Heart right ventricle (tissue), 16 donors: ENCODE results near the gene NANOG. TPM values are rescaled to one million over a fixed set of nuclear protein-coding genes. Genes with fewer than 3 reads are reported as not detected.
"Not testable (repeated sequence)": the region's sequence is repeated elsewhere in the genome, so short reads cannot be mapped to it uniquely, and the experiment has no call there.

Source experiments
- ATAC-seq, 8 donors: fragments of 200-7000 bp; cut with Tn5 transposase; one replicate each; pipeline ENCODE4 v1.9.1; 2020; ENCODE audit warnings: mild to moderate bottlenecking in 8 of 8, moderate library complexity in 8 of 8, moderate number of reproducible peaks in 1 of 8
- DNase-seq, 2 donors: peaks; one replicate each; pipeline ENCODE4 v3.0.0-alpha.2; 2020
- H3K27ac ChIP-seq, 10 donors: fragments of 200-600 bp; sonication (generic) in 2 of 10; one replicate each; pipeline versions ENCODE4 v1.5.0 to v1.8.0; 2020 to 2022; ENCODE audit warnings: mild to moderate bottlenecking in 3 of 10
- H3K27me3 ChIP-seq, 7 donors: fragments of 200-600 bp; one replicate each; pipeline ENCODE4 v1.8.0; 2021 to 2022; ENCODE audit warnings: mild to moderate bottlenecking in 2 of 7
- H3K36me3 ChIP-seq, 9 donors: fragments of 200-600 bp; sonication (generic) in 1 of 9; one replicate each; pipeline versions ENCODE4 v1.5.0 to v1.8.0; 2020 to 2022; ENCODE audit warnings: mild to moderate bottlenecking in 2 of 9
- H3K4me1 ChIP-seq, 9 donors: fragments of 200-600 bp; sonication (generic) in 1 of 9; one replicate each; pipeline versions ENCODE4 v1.5.0 to v1.8.0; 2020 to 2022; ENCODE audit warnings: mild to moderate bottlenecking in 4 of 9
- H3K4me3 ChIP-seq, 10 donors: fragments of 200-600 bp; sonication (generic) in 2 of 10; one replicate each; pipeline versions ENCODE4 v1.5.0 to v1.8.0; 2020 to 2022; ENCODE audit warnings: mild to moderate bottlenecking in 7 of 10, moderate library complexity in 2 of 10
- H3K9me3 ChIP-seq, 11 donors: fragments of 200-600 bp in 10 of 11; sonication (generic) in 2 of 11; one replicate each; pipeline versions ENCODE4 v1.5.0 to v1.8.0; 2013 to 2022; ENCODE audit warnings: mild to moderate bottlenecking in 2 of 11, control low read depth in 1 of 11, moderate library complexity in 1 of 11
- CTCF ChIP-seq, 9 donors: fragments of 200-600 bp; sonication (generic) in 2 of 9; IDR thresholded peaks; one replicate each; pipeline versions ENCODE4 v1.5.0 to v1.8.0; 2021 to 2022; ENCODE audit warnings: antibody characterized with exemption in 9 of 9, mild to moderate bottlenecking in 5 of 9, moderate library complexity in 1 of 9
- WGBS, 2 donors: extraction: QIAGEN DNeasy Blood & Tissue Kit; methylation state at CpG; one replicate each; pipeline ENCODE4 v1.1.7; 2013; ENCODE audit warnings: inconsistent platforms in 1 of 2; 5-methylcytosine and 5-hydroxymethylcytosine counted together
- intact Hi-C, 10 donors: fragments of 100-400 bp; cut with DNase I; formaldehyde crosslinking; loops; one replicate each; pipeline versions ENCODE4 v1.11.1 to v1.14.2; 2022
- polyA plus RNA-seq, 2 donors: library from polyadenylated mRNA; stranded (reverse); fragments of 200-250 nt; gene quantifications; one replicate each; pipeline ENCODE4 v1.2.3, GENCODE V29; 2013
- total RNA-seq, 10 donors: library from RNA; stranded (reverse); fragmentation: NEBNext Ultra II Directional in 3 of 10; extraction: Animal tissue kit (Norgen Biotek cat#: 25700) in 3 of 10; gene quantifications; one replicate each; pipeline versions ENCODE4 v1.2.1 to v1.2.4, GENCODE V29; 2021 to 2023
- donor health status: Arrhythmogenic right ventricular cardiomyopathy.
- donor health status: ischemic (EF 13 %, LVEDD 7.1; RV severe dilation, severe dysfunction).
- donor health status: healthy with polysubstance abuse.
- donor health status: DM: no; HTN: yes; CAD: no.
- donor health status: DM: no; HTN: no; CAD: no.
- donor health status: ischemic (EF 25% LVEDD 6.9; RV normal size, moderate dysfunction).
- donor health status: ischemic (EF 25% LVEDD 5.7; RV mildly dilated, moderate dysfunction).
- donor health status: healthy.
- donor health status: DM: yes; HTN: yes; CAD: no.
- donor health status: Ischemic cardiomyopathy.
- donor health status: ischemic (EF 35%, LVEDD 5.7; RV mildly dilated, moderate dysfunction).
- donor health status: nonischemic (EF 11% LVEDD 7.7; RV severe dilation, severe dysfunction).
- donor health status: DM: yes; HTN: yes; CAD: no.
- donor health status: PGD.
- donor health status: ischemic (EF 29% LVEDD 5.4; RV normal size, mild dysfunction).
- donor health status: nonischemic (EF 23%, LVEDD 6.1; RV moderate dilation, normal function).

Gene NANOG
- total and polyA plus RNA-seq, 12 donors = 0.12 to 0.23 TPM; not detected in 10

GRCh38 chr12:7832059-7832696 is 43.0 kb downstream of the NANOG start:
- H3K4me3 ChIP-seq = no peak overlapping the region
- peak in 2 of 8 donors; percentile 55 to 70 for ATAC-seq
- TF ChIP-seq CTCF (IDR thresholded peaks at IDR 0.05) = peak in 8 of 9 donors; percentile 13 to 54 (median 48)

GRCh38 chr12:7833201-7833600 is 44.0 kb downstream of the NANOG start:
- intact Hi-C loops, H3K4me1 ChIP-seq, H3K4me3 ChIP-seq, H3K9me3 ChIP-seq, H3K27ac ChIP-seq, H3K27me3 ChIP-seq, ATAC-seq, H3K36me3 ChIP-seq, DNase-seq: not testable (repeated sequence)
- 78% methylated on average over 6 of the region's 6 CpGs for WGBS, 2 donors

More at GRCh38 chr12:7832059-7832696, 43.0 kb downstream of the NANOG start:
- Histone ChIP-seq H3K27me3 (peaks cover 0 to 8% (median 0%) of the 10 kb centered on the region in 7 donors), H3K4me1 (peaks cover 0 to 4% (median 0%) of the 10 kb centered on the region in 9 donors), H3K9me3 (no peaks in the 10 kb centered on the region), H3K27ac (no peak overlapping the region), H3K36me3 (no peaks in the 10 kb centered on the region)
- intact Hi-C loops = no loop called here
- peak in 1 of 2 donors; percentile 14 for DNase-seq
- 54 to 60% methylated on average over 6 of the region's 6 CpGs for WGBS, 2 donors

- ATAC-seq = no peak
- 74 to 84% methylated on average over 4 of the region's 4 CpGs for WGBS, 2 donors
These were observed 44.6 kb downstream of the NANOG start for GRCh38 chr12:7833831-7834230.

GRCh38 chr12:7834701-7835100 is 45.5 kb downstream of the NANOG start:
- H3K27me3 ChIP-seq = peaks cover 0 to 8% (median 0%) of the 10 kb centered on the region in 7 donors
- TF ChIP-seq CTCF (IDR thresholded peaks at IDR 0.05) = no peak
- intact Hi-C loops = no loop called here

More at GRCh38 chr12:7833831-7834230, 44.6 kb downstream of the NANOG start:
- Histone ChIP-seq H3K9me3 (no peaks in the 10 kb centered on the region), H3K4me3 (no peak overlapping the region), H3K4me1 (peaks cover 0 to 4% (median 0%) of the 10 kb centered on the region in 9 donors), H3K27ac (no peak overlapping the region), H3K36me3 (no peaks in the 10 kb centered on the region), H3K27me3 (peaks cover 0 to 8% (median 0%) of the 10 kb centered on the region in 7 donors)
- DNase-seq = no peak
- no peak for TF ChIP-seq CTCF (IDR thresholded peaks at IDR 0.05)
- intact Hi-C loops = no loop called here

GRCh38 chr12:7835116-7835515 is 45.9 kb downstream of the NANOG start:
- peaks cover 0 to 4% (median 0%) of the 10 kb centered on the region in 9 donors for H3K4me1 ChIP-seq
- intact Hi-C loops = no loop called here
- no peaks in the 10 kb centered on the region for H3K36me3 ChIP-seq
- ATAC-seq = no peak
- no peak overlapping the region for H3K4me3 ChIP-seq
- no peaks in the 10 kb centered on the region for H3K9me3 ChIP-seq
- peaks cover 0 to 8% (median 0%) of the 10 kb centered on the region in 7 donors for H3K27me3 ChIP-seq
- no peak for DNase-seq
- 78 to 81% methylated on average over 9 of the region's 9 CpGs for WGBS, 2 donors
- no peak for TF ChIP-seq CTCF (IDR thresholded peaks at IDR 0.05)
- H3K27ac ChIP-seq = no peak overlapping the region

More at GRCh38 chr12:7834701-7835100, 45.5 kb downstream of the NANOG start:
- 74 to 79% methylated on average over 1 of the region's 1 CpG for WGBS, 2 donors
- H3K27ac ChIP-seq = no peak overlapping the region
- H3K4me3 ChIP-seq = no peak overlapping the region
- H3K4me1 ChIP-seq = peaks cover 0 to 4% (median 0%) of the 10 kb centered on the region in 9 donors
- ATAC-seq (no peak), DNase-seq (no peak)
- no peaks in the 10 kb centered on the region for H3K9me3 ChIP-seq
- H3K36me3 ChIP-seq = no peaks in the 10 kb centered on the region
